Activated CD4-positive, alpha-beta T cell treated with anti-CD3 and anti-CD28 coated beads, Interleukin-2, amount 10 ng/mL, durations not matched to agents 24 days and 14 days (primary cell): Measurements from ENCODE around the gene TMX2. TPM values are rescaled to one million over a fixed set of nuclear protein-coding genes. Genes with fewer than 3 reads are reported as not detected.
"Not testable (repeated sequence)": the region's sequence is repeated elsewhere in the genome, so short reads cannot be mapped to it uniquely, and the experiment has no call there.

Experiments
- DNase-seq: peaks from one replicate; pipeline ENCODE4 v3.0.0; 2022
- H3K27ac Mint-ChIP-seq: one replicate; pipeline ENCODE4 v1.8.0; 2022; ENCODE audit warnings: mild to moderate bottlenecking, mixed read lengths
- H3K27me3 Mint-ChIP-seq: one replicate; pipeline ENCODE4 v1.8.0; 2022; ENCODE audit warnings: mixed read lengths
- H3K36me3 Mint-ChIP-seq: one replicate; pipeline ENCODE4 v1.8.0; 2022; ENCODE audit warnings: low read depth, mild to moderate bottlenecking, mixed read lengths
- H3K4me1 Mint-ChIP-seq: one replicate; pipeline ENCODE4 v1.8.0; 2021; ENCODE audit warnings: mixed read lengths
- H3K4me3 Mint-ChIP-seq: one replicate; pipeline ENCODE4 v1.8.0; 2022; ENCODE audit warnings: mild to moderate bottlenecking, moderate library complexity, mixed read lengths
- H3K9me3 Mint-ChIP-seq: one replicate; pipeline ENCODE4 v1.8.0; 2021; ENCODE audit warnings: mixed read lengths
- intact Hi-C: fragments of 100-400 bp; cut with micrococcal nuclease; formaldehyde crosslinking; loops from one replicate; pipeline ENCODE4 v1.15.1; 2023
- total RNA-seq: library from RNA; stranded (reverse); gene quantifications from 2 replicates; pipeline ENCODE4 v1.2.3, GENCODE V29; 2022

Gene TMX2
- total RNA-seq, 1 donor from 2014 or later: 99.0 TPM

DNA sequence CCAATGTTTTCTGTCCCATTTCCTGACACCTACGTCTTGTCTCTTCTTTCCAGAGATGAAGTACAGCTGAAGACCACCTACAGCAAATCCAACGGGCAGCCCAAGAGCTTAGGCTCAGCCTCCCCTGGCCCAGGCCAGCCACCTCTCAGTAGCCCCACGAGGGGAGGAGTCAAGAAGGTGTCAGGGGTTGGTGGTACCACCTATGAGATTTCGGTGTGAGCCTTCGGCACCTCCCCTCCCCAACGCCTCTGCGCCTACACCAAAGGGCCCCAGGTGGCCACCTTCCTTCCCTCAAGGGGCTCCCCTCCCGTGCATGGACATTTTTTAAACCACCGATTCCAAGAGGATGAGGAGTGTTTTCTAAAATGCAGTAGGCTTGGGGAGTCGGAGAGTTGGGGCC lies 12.6 kb upstream of the TMX2 start:
- H3K4me1 Mint-ChIP-seq: no peaks in the 10 kb centered on the region
- DNase-seq: no peak
- no peak overlapping the region for H3K27ac Mint-ChIP-seq
- no peaks in the 10 kb centered on the region for H3K9me3 Mint-ChIP-seq
- H3K4me3 Mint-ChIP-seq: no peak overlapping the region
- H3K36me3 Mint-ChIP-seq: peaks cover 60% of the 10 kb centered on the region
- H3K27me3 Mint-ChIP-seq: no peaks in the 10 kb centered on the region
- intact Hi-C loops: no loop called here

DNA sequence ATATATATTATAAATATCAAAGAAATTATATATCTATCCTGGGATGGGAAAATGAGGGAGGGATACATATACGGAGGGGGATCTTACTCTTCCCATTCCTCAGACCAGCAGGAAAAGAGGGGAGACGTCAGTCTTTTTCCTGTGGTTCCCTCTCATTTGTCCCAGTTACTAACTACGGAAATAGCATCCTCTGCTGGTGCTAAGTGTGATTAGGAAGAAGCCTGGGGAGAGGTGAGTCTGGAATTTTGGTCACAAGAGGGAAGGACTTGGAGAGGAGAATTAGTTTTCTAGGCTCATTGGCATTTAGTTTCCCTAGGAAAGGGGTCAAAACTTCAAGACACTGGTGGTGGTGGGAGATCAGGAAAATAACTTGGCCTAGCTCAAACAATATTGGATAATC lies 12.0 kb upstream of the TMX2 start:
- no peaks in the 10 kb centered on the region for H3K4me1 Mint-ChIP-seq
- no peaks in the 10 kb centered on the region for H3K27me3 Mint-ChIP-seq
- H3K36me3 Mint-ChIP-seq: peaks cover 60% of the 10 kb centered on the region
- intact Hi-C loops: no loop called here
- H3K27ac Mint-ChIP-seq: no peak overlapping the region
- DNase-seq: no peak
- no peaks in the 10 kb centered on the region for H3K9me3 Mint-ChIP-seq
- H3K4me3 Mint-ChIP-seq: no peak overlapping the region

DNA sequence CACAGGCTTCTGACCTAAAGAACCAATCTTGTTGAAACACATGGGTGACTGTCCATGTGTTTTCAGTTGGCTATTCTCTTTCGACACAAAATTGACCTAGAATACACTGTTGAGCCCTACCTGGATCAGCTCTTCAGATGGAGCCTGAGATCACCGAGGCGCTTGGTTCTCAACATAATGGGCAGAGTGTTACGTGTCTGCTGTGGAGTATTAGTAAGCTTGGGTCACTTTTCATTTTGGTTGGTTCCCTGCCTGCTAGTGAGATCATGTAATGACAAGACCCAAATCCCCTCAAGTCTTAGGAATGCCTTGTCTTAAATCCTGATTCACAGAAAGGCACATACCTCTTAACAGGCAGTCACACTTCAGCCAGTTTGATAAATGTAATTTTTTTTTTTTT lies 9.1 kb upstream of the TMX2 start:
- H3K36me3 Mint-ChIP-seq: peaks cover 57% of the 10 kb centered on the region

GRCh38 chr11:57704932-57705331 lies 7.5 kb upstream of the TMX2 start:
- no peak overlapping the region for H3K4me3 Mint-ChIP-seq
- H3K9me3 Mint-ChIP-seq: no peaks in the 10 kb centered on the region
- no peaks in the 10 kb centered on the region for H3K27me3 Mint-ChIP-seq
- no peak overlapping the region for H3K27ac Mint-ChIP-seq
- peaks cover 47% of the 10 kb centered on the region for H3K36me3 Mint-ChIP-seq
- intact Hi-C loops: no loop called here
- DNase-seq: no peak
- peaks cover 14% of the 10 kb centered on the region for H3K4me1 Mint-ChIP-seq

More for the DNA sequence above, 9.1 kb upstream of the TMX2 start:
- Mint-ChIP-seq H3K27ac (no peak overlapping the region), H3K27me3 (no peaks in the 10 kb centered on the region), H3K4me3 (no peak overlapping the region), H3K9me3 (no peaks in the 10 kb centered on the region), H3K4me1 (peaks cover 6% of the 10 kb centered on the region)
- DNase-seq: no peak
- intact Hi-C loops: no loop called here

- intact Hi-C loops, H3K4me3 Mint-ChIP-seq, DNase-seq, H3K9me3 Mint-ChIP-seq, H3K27ac Mint-ChIP-seq, H3K27me3 Mint-ChIP-seq: not testable (repeated sequence)
- H3K36me3 Mint-ChIP-seq: peaks cover 46% of the 10 kb centered on the region
- H3K4me1 Mint-ChIP-seq: peaks cover 17% of the 10 kb centered on the region
Observed at GRCh38 chr11:57705432-57705831, 7.0 kb upstream of the TMX2 start.

- intact Hi-C loops: no loop called here
- Mint-ChIP-seq H3K36me3 (peaks cover 21% of the 10 kb centered on the region), H3K9me3 (no peaks in the 10 kb centered on the region), H3K27me3 (no peaks in the 10 kb centered on the region), H3K4me1 (peaks cover 41% of the 10 kb centered on the region), H3K27ac (peak overlapping the region; percentile 1), H3K4me3 (peak overlapping the region; percentile 95)
- no peak for DNase-seq
Observed at GRCh38 chr11:57709802-57710367, 2.5 kb upstream of the TMX2 start.

- no peaks in the 10 kb centered on the region for H3K27me3 Mint-ChIP-seq
- intact Hi-C loops: loop anchor here (1.0 to 2.0 kb wide), 9 partner anchors 30 to 1903 kb away; partner anchors contain the start of genes CLP1, OSBP, SELENOH and TIMM10
- H3K36me3 Mint-ChIP-seq: peaks cover 13% of the 10 kb centered on the region
- peak within 1 kb of the TSS; percentile 96 for H3K27ac Mint-ChIP-seq
- DNase-seq: peak; percentile 93
- H3K4me1 Mint-ChIP-seq: peaks cover 41% of the 10 kb centered on the region
- H3K4me3 Mint-ChIP-seq: peak within 1 kb of the TSS; percentile 95
- H3K9me3 Mint-ChIP-seq: no peaks in the 10 kb centered on the region
Observed at GRCh38 chr11:57711414-57712255, 758 bp upstream of the TMX2 start, which contains the start of gene MED19. Gene MED19 (minus strand): TSS chr11:57712215. CDS start chr11:57712179, 36 bp downstream.

DNA sequence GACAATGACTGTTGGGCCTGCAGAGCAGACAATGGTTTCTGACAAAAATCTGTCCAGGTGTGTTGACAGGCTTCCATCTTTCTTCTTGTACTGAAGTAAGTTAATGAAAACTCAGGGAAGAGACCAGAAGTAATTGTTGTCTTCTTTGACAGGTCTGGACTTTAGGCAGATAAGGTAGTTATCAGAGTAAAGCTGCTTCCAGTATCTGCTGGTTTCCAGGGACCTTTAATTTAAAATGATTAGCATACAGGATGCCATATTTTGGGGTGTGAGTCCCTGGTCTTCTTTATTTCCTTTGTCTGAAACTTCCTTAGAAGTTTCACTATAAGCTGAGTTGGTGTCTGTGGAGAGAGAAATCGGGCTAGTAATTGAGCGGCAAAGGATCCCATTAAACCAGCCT lies 1.4 kb downstream of the TMX2 start:
- H3K27me3 Mint-ChIP-seq: no peaks in the 10 kb centered on the region
- peaks cover 32% of the 10 kb centered on the region for H3K4me1 Mint-ChIP-seq
- peaks cover 15% of the 10 kb centered on the region for H3K36me3 Mint-ChIP-seq
- intact Hi-C loops: loop anchor here (2.0 kb wide), 3 partner anchors 79 to 1901 kb away; partner anchors contain the start of gene OSBP
- no peak overlapping the region for H3K27ac Mint-ChIP-seq
- no peaks in the 10 kb centered on the region for H3K9me3 Mint-ChIP-seq
- H3K4me3 Mint-ChIP-seq: peak overlapping the region; percentile 95
- no peak for DNase-seq

DNA sequence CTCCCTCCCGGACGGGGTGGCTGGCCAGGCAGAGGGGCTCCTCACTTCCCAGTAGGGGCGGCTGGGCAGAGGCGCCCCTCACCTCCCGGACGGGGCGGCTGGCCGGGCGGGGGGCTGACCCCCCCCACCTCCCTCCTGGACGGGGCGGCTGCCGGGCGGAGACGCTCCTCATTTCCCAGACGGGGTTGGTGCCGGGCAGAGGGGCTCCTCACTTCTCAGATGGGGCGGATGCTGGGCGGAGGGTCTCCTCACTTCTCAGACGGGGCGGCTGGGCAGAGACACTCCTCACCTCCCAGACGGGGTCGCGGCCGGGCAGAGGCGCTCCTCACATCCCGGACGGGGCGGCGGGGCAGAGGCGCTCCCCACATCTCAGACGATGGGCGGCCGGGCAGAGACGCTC lies 4.3 kb downstream of the TMX2 start:
- H3K27ac Mint-ChIP-seq, H3K4me3 Mint-ChIP-seq, intact Hi-C loops, DNase-seq, H3K27me3 Mint-ChIP-seq, H3K9me3 Mint-ChIP-seq: not testable (repeated sequence)
- Mint-ChIP-seq H3K36me3 (peaks cover 20% of the 10 kb centered on the region), H3K4me1 (peaks cover 12% of the 10 kb centered on the region)

DNA sequence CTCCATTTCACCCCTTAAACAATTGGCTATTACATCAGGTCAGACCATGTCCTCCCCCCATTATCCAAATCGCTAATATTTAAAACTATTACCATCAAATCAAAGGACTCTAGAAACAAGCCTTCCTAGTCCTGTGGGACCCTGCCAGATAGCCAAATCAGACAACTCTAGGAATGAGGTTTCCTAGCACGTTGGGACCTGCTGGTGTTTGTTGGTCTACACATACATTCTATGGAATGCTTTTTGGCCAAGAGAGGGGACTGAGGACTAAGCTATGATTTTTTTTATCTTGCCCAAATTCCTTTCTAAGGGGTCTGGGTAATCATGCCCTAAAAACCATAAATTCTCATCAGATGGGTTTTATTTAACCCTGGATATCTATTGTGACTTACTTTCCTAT lies 14.8 kb downstream of the TMX2 start:
- intact Hi-C loops: no loop called here
- Mint-ChIP-seq H3K36me3 (peaks cover 7% of the 10 kb centered on the region), H3K27ac (no peak overlapping the region), H3K4me3 (no peak overlapping the region), H3K27me3 (no peaks in the 10 kb centered on the region), H3K9me3 (no peaks in the 10 kb centered on the region), H3K4me1 (peaks cover 8% of the 10 kb centered on the region)
- no peak for DNase-seq

DNA sequence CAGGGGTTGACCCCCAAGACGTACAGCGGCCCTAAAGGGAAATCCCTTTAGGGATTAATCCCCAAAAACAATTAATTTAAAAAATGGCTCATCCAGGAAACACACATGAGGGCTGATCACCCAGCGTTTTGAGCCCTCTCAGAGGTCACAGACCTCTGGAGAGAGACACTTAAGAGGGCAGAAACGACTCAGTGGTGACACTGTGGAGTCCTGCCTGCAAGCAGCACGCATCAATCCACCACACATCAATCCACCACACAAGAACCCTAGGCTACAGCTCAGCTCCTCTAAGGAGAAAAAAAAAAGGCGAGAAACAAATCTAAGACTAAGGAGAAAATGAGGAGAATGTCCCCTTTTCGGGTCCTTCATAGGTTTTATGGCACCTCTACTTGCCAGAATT lies 16.4 kb downstream of the TMX2 start:
- Mint-ChIP-seq H3K9me3 (no peaks in the 10 kb centered on the region), H3K4me1 (peaks cover 8% of the 10 kb centered on the region), H3K27me3 (no peaks in the 10 kb centered on the region), H3K4me3 (no peak overlapping the region), H3K36me3 (peaks cover 7% of the 10 kb centered on the region), H3K27ac (no peak overlapping the region)
- no peak for DNase-seq
- intact Hi-C loops: no loop called here

- no peaks in the 10 kb centered on the region for H3K9me3 Mint-ChIP-seq
- no peaks in the 10 kb centered on the region for H3K27me3 Mint-ChIP-seq
- intact Hi-C loops: no loop called here
- H3K36me3 Mint-ChIP-seq: peaks cover 10% of the 10 kb centered on the region
- peaks cover 8% of the 10 kb centered on the region for H3K4me1 Mint-ChIP-seq
- no peak overlapping the region for H3K27ac Mint-ChIP-seq
- H3K4me3 Mint-ChIP-seq: no peak overlapping the region
- DNase-seq: no peak
Observed at GRCh38 chr11:57729479-57729878, 17.1 kb downstream of the TMX2 start.

DNA sequence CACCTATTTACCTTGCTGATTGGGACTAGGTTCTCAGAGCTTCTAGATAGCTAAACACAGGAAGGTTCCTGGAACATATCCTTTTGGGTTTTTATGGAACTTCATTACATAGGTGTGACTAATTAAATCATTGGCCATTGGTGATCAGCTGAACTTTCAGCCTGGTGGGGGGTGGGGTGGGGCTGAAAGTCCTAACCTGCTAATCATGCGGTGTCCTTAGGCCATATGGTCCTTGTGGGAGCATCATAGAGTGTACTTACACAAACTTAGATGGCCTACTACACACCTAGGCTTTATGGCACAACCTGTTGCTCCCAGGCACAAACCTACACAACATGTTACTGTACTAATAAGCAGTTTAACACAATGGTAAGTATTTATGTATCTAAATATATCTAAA lies 20.3 kb downstream of the TMX2 start:
- no peaks in the 10 kb centered on the region for H3K27me3 Mint-ChIP-seq
- no peak overlapping the region for H3K4me3 Mint-ChIP-seq
- peaks cover 22% of the 10 kb centered on the region for H3K4me1 Mint-ChIP-seq
- no peak overlapping the region for H3K27ac Mint-ChIP-seq
- no peak for DNase-seq
- H3K9me3 Mint-ChIP-seq: no peaks in the 10 kb centered on the region
- peaks cover 24% of the 10 kb centered on the region for H3K36me3 Mint-ChIP-seq
- intact Hi-C loops: no loop called here

- Mint-ChIP-seq H3K36me3 (peaks cover 34% of the 10 kb centered on the region), H3K27me3 (no peaks in the 10 kb centered on the region), H3K4me3 (peak overlapping the region; percentile 17), H3K4me1 (peaks cover 25% of the 10 kb centered on the region), H3K27ac (peak overlapping the region; percentile 70), H3K9me3 (no peaks in the 10 kb centered on the region)
- no peak for DNase-seq
- intact Hi-C loops: no loop called here
Observed at GRCh38 chr11:57735619-57736298, 23.4 kb downstream of the TMX2 start.
